ENCODE measurements around the gene ETV3. TPM values are rescaled to one million over a fixed set of nuclear protein-coding genes. Genes with fewer than 3 reads are reported as not detected.
"Not testable (repeated sequence)": the region's sequence is repeated elsewhere in the genome, so short reads cannot be mapped to it uniquely, and the experiment has no call there.

Gene ETV3
- total RNA-seq, 1 experiment from 2014 or later = 21.2 TPM

DNA sequence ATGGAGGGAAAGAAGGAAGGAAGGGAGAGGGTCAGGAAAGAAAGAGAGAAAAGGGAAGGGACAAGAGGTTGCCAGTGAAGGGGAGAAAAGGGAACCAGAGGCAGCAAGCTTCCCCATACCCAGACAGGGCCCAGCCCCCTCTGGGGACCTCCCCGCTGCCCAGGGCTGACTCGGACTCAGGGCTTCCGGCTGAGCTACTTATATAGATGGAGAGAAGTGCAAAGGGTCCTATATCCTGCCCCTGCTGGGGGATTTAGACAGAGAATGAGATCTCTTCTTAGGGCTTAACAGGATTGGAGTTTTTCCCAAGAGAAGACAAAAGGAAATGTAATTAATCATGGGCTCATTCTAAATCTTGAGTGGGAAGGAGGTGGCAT lies 38.6 kb downstream of the ETV3 start, which contains the start of gene ETV3L:
Gene ETV3L (minus strand): TSS at position 176 of the 377 bp plus-strand sequence. CDS start 285 bp downstream, outside the sequence.
- peaks cover 5% of the 10 kb centered on the region; the same call in 1 of the 2 replicates for H3K27me3 ChIP-seq (ENCODE audit: insufficient read depth, low read length)
- ChIA-PET CTCF (interaction anchor here (1.1 kb wide), 1 partner anchor 10 kb away, joined by 6 read pairs; no protein-coding TSS in a partner anchor), RAD21 (ENCODE audit: low non-redundant PET in 1 of 2, low total read pairs in 2 of 2, uncharacterized antibody in 2 of 2, unreplicated experiment in 2 of 2) (no interaction called here), POLR2A (no interaction called here)
- no peak within 1 kb of the TSS for H3K27ac ChIP-seq (ENCODE audit: low read depth, low read length)
- no peak within 1 kb of the TSS for H3K9ac ChIP-seq (ENCODE audit: low read length)
- BruUV-seq (replicated peaks) = no TSS peak
- no peak for DNase-seq (ENCODE audit: low read depth, low spot score)
- no peaks in the 10 kb centered on the region; the same call in 1 of the 2 replicates for H3K9me2 ChIP-seq (ENCODE audit: insufficient read depth)
- no peaks in the 10 kb centered on the region for H3K4me1 ChIP-seq (ENCODE audit: control insufficient read depth in 1 of 2, insufficient read depth in 2 of 2, low read length in 2 of 2)
- no peaks in the 10 kb centered on the region for H3K36me3 ChIP-seq (ENCODE audit: control insufficient read depth in 1 of 2, insufficient read depth in 2 of 2, low read length in 2 of 2)
- H4K20me1 ChIP-seq (ENCODE audit: insufficient read depth) = no peaks in the 10 kb centered on the region
- H2AFZ ChIP-seq (ENCODE audit: low read depth, low read length, poor library complexity, severe bottlenecking) = no peak within 1 kb of the TSS
- no peak for ATAC-seq
- H3K4me3 ChIP-seq (replicated peaks in 1 of 2; ENCODE audit: low read depth in 1 of 2, low read length in 2 of 2) = no peak within 1 kb of the TSS
- no peak within 1 kb of the TSS for H3K4me2 ChIP-seq (ENCODE audit: low read length)
- TF ChIP-seq ZFX (IDR thresholded peaks at IDR 0.05) (no peak), CEBPB (IDR thresholded peaks at IDR 0.05; ENCODE audit: low read depth) (no peak), SRF (IDR thresholded peaks at IDR 0.05; ENCODE audit: low read depth) (no peak), EZH2phosphoT487 (IDR thresholded peaks at IDR 0.05; ENCODE audit: borderline replicate concordance) (no peak), POLR2AphosphoS5 (IDR thresholded peaks at IDR 0.05; ENCODE audit: low read depth, low read length) (no peak), EZH2 (IDR thresholded peaks at IDR 0.05) (no peak), CBX3 (IDR thresholded peaks at IDR 0.05; ENCODE audit: low read depth) (no peak), ZBTB33 (IDR thresholded peaks at IDR 0.05; ENCODE audit: extremely low read depth, insufficient replicate concordance, low read length) (no peak), SIN3A (IDR thresholded peaks at IDR 0.05; ENCODE audit: low read depth) (no peak), ELF1 (IDR thresholded peaks at IDR 0.05; ENCODE audit: borderline replicate concordance, low read depth) (no peak), MAX (IDR thresholded peaks at IDR 0.05) (no peak), EGR1 (IDR thresholded peaks at IDR 0.05; ENCODE audit: low read depth) (no peak)
- TF ChIP-seq, protein P1, sequence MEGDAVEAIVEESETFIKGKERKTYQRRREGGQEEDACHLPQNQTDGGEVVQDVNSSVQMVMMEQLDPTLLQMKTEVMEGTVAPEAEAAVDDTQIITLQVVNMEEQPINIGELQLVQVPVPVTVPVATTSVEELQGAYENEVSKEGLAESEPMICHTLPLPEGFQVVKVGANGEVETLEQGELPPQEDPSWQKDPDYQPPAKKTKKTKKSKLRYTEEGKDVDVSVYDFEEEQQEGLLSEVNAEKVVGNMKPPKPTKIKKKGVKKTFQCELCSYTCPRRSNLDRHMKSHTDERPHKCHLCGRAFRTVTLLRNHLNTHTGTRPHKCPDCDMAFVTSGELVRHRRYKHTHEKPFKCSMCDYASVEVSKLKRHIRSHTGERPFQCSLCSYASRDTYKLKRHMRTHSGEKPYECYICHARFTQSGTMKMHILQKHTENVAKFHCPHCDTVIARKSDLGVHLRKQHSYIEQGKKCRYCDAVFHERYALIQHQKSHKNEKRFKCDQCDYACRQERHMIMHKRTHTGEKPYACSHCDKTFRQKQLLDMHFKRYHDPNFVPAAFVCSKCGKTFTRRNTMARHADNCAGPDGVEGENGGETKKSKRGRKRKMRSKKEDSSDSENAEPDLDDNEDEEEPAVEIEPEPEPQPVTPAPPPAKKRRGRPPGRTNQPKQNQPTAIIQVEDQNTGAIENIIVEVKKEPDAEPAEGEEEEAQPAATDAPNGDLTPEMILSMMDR (IDR thresholded peaks at IDR 0.05 in 2 of 3, conservative IDR thresholded peaks at IDR 0.05 in 1 of 3; ENCODE audit: borderline replicate concordance in 1 of 3, insufficient read depth in 1 of 3, low read depth in 2 of 3, low read length in 2 of 3) = no peak
- TF ChIP-seq, protein P2, sequence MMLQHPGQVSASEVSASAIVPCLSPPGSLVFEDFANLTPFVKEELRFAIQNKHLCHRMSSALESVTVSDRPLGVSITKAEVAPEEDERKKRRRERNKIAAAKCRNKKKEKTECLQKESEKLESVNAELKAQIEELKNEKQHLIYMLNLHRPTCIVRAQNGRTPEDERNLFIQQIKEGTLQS (IDR thresholded peaks at IDR 0.05) = no peak
- intact Hi-C loops (cut with micrococcal nuclease) = no loop called here
- no peaks in the 10 kb centered on the region for H3K9me3 ChIP-seq (ENCODE audit: control insufficient read depth in 1 of 2, insufficient read depth in 1 of 2, low read depth in 1 of 2, low read length in 2 of 2)
- H3K79me2 ChIP-seq (ENCODE audit: insufficient read depth, low read length) = no peaks in the 10 kb centered on the region

DNA sequence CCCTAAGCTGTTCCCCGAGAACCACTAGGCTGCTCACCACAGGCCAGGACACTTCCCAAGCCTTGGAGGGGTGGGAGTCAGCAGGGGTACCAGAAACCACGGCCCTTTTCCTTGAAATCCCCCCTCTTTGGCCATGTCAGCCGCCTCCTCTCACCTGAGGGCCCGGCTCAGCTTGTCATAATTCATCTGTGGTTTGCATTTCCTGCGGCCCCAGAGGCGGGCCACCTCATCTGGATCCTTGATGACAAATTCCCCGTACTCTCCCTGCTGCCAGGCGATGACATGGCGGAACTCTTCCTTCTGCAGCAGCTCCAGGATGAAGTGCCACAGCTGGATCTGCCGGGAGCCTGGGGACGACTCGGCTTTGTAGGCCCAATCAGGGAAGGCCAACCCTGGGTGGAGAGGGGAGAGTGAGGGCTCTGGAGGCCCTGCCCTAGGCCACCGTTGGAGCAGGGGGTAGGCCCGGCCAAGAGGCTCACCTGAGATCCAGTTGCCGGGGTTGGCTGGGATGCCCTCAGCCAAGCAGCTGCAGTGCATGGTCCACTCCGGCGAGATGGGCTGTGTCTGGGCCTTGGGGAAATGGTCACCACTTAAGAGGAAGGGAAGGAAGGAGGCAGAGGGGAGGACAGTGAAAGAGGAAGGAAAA lies 39.1 kb downstream of the ETV3 start:
- H4K20me1 ChIP-seq (ENCODE audit: insufficient read depth); H3K9me3 ChIP-seq (ENCODE audit: control insufficient read depth in 1 of 2, insufficient read depth in 1 of 2, low read depth in 1 of 2, low read length in 2 of 2); H3K79me2 ChIP-seq (ENCODE audit: insufficient read depth, low read length); intact Hi-C loops (cut with micrococcal nuclease); H3K4me3 ChIP-seq (replicated peaks in 1 of 2; ENCODE audit: low read depth in 1 of 2, low read length in 2 of 2); H3K27ac ChIP-seq (ENCODE audit: low read depth, low read length); H3K9me2 ChIP-seq (ENCODE audit: insufficient read depth); BruUV-seq (replicated peaks); H3K36me3 ChIP-seq (ENCODE audit: control insufficient read depth in 1 of 2, insufficient read depth in 2 of 2, low read length in 2 of 2); H3K4me1 ChIP-seq (ENCODE audit: control insufficient read depth in 1 of 2, insufficient read depth in 2 of 2, low read length in 2 of 2); DNase-seq (ENCODE audit: low read depth, low spot score); POLR2A ChIA-PET; H3K27me3 ChIP-seq (ENCODE audit: insufficient read depth, low read length); H3K4me2 ChIP-seq (ENCODE audit: low read length); ATAC-seq; H3K9ac ChIP-seq (ENCODE audit: low read length); H2AFZ ChIP-seq (ENCODE audit: low read depth, low read length, poor library complexity, severe bottlenecking); RAD21 ChIA-PET (ENCODE audit: low non-redundant PET in 1 of 2, low total read pairs in 2 of 2, uncharacterized antibody in 2 of 2, unreplicated experiment in 2 of 2): not testable (repeated sequence)
- CTCF ChIA-PET = interaction anchor here (1.1 kb wide), 1 partner anchor 9 kb away, joined by 6 read pairs; no protein-coding TSS in a partner anchor
